Hepatic stellate cell (primary cell): Measurements from ENCODE around the gene ADAMTS8.

Experiments used
- DNase-seq: peaks from one replicate; pipeline ENCODE4 v3.0.0; 2011; ENCODE audit warnings: low spot score

Gene ADAMTS8

GRCh38 chr11:130397780-130398179, 30.6 kb downstream of the ADAMTS8 start:
- no peak for DNase-seq

DNA sequence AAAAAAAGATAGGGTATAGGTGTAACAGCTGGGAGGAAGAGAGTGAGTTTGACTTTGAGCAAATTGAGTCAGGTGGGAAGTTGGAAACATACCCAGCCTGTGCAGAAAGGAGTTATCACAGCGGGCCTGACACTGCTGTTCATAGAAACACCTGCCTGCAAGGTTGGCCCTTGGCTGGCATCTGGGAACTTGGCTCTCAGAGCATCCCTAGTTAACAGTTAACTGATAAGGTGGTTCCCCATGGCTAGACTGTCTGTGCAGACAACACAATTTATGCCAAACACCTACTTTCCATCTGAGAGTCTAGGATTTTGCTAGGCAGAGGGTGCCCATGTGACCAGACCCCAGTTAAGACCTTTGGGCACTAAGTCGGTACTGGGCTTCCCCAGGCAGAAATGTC, 31.4 kb downstream of the ADAMTS8 start:
- no peak for DNase-seq

GRCh38 chr11:130394615-130395014, 33.8 kb downstream of the ADAMTS8 start:
- no peak for DNase-seq

GRCh38 chr11:130391711-130392110, 36.7 kb downstream of the ADAMTS8 start:
- no peak for DNase-seq

- DNase-seq: peak; percentile 71
These were observed 38.2 kb downstream of the ADAMTS8 start for GRCh38 chr11:130390071-130390758.

- DNase-seq: no peak
These were observed 39.0 kb downstream of the ADAMTS8 start for GRCh38 chr11:130389335-130389935.

GRCh38 chr11:130388607-130389205, 39.7 kb downstream of the ADAMTS8 start:
- no peak for DNase-seq

DNA sequence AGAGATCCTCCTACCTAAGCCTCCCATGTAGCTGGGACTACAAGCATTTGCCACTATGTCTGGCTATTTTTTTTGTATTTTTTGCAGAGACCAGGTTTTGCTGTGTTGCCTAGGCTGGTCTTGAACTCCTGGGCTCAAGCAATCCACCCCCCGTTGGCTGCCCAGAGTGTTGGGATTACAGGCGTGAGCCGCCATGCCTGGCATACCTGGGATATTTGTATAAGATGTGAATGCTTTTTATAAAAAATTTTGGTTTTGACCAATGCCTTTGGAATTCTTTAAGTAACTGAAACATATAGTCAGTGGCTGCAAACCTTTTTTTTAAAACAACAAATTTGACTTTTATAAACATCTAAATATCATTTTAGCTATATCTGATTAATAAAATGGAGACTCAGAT, 42.4 kb downstream of the ADAMTS8 start:
- no peak for DNase-seq

DNA sequence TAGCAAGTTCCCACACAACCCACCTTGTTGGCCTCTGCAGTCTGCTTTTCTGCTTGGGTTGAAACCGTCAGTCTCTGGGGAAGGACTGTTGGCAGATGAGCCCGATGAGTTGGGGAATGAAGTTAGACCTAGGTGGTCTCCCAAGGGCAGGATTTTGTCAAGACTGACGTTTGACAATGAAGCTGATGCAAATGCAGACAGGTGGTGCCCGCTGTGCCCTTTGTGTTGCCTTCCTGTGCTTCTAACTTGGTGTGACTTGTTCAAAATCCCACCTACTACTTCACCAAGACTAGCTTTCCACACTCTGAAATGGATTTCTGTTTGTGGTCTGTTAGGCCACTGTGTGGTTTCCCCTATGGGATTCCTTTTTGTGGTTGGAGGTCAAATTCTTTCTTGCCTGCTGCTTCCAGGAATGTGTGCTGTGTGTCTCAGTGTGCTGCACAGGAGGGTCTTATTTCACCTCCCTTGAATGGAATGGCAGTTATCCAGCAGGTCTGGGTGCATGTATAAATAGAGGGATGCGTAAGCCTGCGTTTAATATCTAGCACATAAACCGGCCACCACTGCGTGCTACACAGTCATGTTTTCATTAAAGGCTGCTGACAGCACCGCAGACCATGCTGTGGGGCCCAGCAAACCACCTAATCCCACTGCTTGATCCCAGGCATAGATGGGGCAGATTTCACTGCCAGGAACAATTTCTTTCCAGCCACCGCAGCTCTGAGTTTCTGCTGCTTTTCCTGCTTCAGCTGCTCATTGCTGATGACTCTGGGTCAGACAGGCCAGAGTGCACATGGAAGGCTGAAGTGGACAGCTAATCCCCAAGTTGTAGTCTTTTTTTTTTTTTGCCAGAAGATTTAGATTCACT, 44.8 kb downstream of the ADAMTS8 start:
- DNase-seq: peak; percentile 70

DNA sequence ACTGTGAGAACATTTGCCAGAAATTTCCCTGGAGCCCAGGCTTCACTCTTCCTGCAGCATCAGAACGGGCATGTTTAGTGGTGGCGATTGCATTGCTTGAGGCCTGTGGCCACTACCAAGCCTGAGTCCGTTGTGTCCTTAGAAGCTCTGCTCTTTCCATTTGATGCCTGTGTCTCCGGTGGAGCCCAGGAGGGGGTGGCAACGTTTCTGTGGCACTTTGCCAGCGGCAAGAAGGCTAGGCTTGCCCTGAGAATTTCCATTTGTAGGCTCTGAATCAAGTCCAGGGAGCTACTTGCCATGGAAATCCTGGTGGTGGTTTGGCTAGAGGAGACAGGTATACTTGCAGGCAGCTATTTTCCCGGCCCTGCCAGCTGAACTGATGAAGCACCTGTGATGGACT, 47.1 kb downstream of the ADAMTS8 start:
- no peak for DNase-seq

- no peak for DNase-seq
These were observed 47.6 kb downstream of the ADAMTS8 start for GRCh38 chr11:130380778-130381177.

- DNase-seq: no peak
These were observed 49.1 kb downstream of the ADAMTS8 start for GRCh38 chr11:130379276-130379675.

DNA sequence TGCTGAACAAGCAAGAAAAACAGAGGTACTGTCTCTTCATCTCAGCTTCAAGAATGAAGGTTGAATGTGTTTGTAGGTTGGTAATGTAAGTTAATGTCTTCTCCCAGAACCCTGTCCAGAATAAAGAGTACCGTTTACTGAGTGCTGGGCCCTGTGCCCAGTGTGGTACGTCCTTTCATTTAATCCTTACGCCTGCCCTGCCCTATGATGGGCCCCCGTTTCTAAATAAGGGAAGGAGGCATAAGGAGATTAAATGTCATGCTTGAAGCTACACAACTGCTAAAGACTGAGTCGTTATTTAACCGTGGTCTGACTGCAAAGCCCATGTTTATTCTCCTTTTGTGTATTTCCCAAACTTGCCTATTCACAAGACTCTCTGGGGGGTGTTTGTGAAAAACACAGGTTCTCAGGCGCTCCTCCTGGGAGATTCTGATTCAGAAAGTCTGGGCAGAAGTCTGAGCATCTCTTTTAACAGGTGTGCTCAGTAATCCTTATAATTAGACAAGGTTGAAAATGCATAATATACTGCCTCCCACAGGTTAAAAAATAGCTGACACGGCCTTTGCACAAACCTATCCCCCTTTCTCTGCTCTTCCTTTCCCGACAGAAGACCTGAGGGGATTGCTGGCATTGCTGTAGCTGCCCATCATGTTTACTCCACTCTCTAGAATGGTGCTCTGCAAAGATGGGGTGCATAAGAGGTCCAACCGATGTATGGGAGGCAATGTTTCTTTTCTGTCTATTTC, 57.4 kb downstream of the ADAMTS8 start:
- no peak for DNase-seq

- no peak for DNase-seq
These were observed 58.7 kb downstream of the ADAMTS8 start for GRCh38 chr11:130369713-130370112.

DNA sequence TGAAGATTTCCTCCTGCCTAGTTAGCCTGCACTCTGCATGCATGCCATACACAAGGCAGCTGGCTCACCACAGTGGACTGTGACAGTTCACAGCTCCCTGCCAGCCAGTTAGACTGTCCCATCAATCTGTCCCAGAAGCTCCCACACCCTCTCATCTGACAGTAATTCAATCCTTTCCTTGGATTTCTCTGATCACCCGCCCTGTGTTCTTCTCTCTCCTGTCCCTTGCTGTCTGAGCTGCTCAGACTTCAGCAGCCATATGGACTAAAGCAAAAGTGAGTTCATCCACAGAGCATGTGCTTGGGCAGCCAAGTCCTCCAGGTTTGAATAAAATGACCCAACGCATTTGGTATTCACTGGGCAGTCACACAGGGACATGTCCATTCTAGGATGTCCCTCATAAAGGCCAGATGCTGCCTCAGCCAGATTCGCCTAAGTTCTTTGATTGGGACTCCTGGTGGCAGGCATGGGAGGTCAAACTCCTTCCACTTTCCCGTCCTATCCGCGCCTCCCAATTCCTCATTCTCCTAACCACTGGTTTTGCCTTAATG, 59.2 kb downstream of the ADAMTS8 start:
- DNase-seq: no peak

DNA sequence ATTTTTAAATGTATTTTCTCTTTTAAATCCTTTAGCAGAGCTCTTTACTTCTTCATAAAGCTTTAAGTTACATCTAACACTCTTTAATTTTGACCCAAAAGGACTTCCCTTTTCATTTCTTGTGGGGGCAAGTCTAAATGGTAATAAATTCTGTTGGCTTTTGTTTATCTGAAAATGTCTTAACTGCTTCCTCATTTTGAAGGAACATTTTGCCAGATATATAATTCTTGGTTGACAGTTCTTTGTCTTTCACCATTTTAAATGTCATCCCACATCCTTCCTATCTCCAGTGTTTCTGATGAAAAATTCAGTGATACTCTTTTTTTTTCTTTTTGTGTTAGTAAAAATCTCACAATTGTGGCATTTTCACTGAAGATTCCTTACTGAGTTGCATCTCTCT, 69.0 kb downstream of the ADAMTS8 start:
- DNase-seq: no peak

GRCh38 chr11:130358398-130358797, 70.0 kb downstream of the ADAMTS8 start:
- no peak for DNase-seq
